Stimulated activated CD4-positive, alpha-beta T cell treated with anti-CD3 and anti-CD28 coated beads, TNF-alpha, amount 100 ng/mL, for 48 hours (primary cell): ENCODE measurements around the gene ZCCHC24.

Experiments used
- DNase-seq, 3 donors: peaks; one replicate each; pipeline ENCODE4 v3.0.0-alpha.2; 2020; ENCODE audit warnings: low read depth in 3 of 3

ZCCHC24 gene

DNA sequence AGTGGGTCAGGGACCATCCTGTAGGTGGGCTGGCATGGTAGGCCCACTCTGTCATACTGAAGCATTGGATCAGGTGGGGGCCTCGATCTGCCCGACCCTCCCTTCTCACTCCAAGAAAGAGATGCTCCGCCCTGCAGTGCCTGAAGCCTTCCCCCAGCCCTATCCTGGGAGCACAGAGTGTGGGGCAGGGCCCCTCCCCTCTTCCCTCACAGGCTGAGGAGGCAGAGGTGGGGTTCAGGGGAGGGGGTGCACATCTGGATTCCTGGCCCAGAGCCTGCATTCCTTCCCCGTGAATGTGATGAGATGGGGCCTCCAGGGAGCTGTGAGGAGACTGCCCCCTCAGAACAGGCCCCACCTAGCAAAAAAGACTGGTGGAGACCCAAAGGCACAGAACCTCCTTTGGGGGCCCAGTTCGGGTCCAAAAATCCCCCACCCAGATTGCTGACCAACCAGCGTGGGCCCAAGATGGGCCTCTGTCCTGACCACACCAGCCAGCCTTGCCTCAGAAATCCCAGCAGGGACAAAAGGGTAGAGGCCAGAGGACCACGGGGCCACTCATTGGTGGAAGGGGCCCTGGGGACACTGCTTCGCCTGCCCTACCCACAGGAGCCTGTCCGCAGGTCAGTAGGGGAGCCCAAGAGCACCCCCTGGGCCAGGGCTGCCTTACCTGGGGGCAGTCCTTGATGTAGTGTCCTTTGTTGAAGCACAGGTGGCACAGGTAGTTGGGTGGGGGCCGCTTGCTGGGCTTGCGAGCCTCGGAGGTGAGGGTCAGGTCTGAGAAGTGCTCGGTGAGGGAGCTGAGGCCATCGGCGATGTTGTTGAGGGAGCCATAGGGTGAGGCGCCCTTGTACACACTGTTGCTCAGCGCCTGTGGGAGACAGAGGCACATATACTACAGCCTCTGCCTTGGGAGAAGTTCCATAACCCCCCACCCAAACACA is 13.3 kb downstream of the ZCCHC24 start:
- no peak for DNase-seq

DNA sequence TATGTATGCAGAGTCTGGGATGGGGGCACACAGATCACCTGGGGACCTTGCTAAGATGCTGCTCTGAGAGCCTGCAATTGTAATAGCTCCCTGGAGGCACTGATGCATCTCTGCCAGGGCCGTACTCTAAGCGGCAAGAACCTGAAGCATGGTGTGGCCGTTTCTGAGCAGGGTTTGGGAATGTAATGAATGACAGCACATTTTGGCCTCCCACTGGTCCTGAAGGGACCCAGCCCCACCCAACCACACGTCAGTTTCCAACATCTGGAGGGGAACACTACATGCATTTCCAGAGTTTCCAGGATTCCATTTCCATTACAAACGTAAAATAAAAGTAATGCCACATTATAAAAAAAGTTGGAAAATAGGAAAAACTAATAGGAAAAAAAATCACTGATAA is 14.0 kb downstream of the ZCCHC24 start:
- no peak for DNase-seq

DNA sequence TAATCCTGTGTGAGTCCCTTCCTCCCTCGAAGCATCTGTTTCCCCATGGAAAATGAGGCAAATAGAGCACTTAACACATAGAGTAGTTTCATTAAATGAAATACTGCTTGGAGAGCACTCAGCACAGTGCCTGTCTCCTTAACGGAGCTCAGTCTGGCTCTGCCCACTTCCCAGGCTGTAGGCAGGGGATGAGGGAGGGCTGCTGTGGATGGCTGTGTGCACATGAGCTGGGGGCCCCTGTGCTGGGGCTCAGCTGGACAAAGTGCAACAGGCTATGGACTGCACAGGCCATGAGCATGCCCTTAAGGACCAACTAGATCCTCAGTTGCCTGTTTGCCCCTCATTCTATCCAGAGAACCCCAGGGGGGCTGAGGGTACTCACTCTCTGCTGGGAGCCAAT is 14.5 kb downstream of the ZCCHC24 start:
- no peak for DNase-seq

DNA sequence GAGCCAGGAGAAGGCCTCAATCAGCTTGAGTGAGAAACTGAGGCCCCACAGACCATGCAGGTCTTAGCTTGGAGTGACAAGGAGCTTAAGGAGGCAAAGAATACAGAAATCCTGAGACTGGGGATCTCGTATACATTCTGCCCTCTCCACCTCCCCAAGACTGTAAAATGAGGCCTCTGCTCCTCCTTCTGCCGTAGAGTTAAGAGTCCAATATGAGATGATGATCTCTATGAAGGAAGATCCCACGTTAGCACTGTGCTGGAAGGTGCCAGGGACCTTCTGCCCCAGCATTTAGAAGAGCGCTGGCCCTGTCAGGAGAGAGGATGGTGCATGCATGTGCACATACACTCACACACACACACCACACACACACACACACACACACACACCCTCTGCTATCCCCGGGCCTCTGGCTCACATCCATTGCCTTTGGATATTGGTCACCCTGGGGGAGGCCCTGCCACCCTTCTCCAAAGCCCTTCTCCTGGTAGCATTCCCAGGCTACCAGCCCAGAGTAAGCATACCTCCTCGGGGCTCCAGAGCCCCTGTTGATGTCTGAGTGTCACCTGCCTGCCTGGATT is 15.0 kb downstream of the ZCCHC24 start:
- no peak for DNase-seq

DNA sequence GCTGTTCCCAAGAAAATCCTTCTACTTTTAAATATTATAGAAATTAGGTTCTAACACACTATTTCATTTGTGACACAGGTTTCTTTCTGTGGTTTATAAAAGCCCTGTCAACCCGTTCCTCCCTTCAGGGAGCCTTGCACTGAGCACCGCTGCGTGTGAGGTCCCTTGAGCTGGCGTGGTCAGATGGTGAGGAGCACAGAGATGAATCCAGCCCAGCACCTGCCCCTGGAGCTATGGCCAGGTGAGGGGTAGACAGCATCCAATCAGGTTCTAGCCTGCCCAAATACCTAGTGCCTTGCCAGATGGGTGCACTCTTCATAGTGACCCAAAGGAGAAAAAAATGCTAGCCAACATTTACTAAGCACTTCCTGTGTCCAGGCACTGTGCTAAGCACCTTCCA is 15.7 kb downstream of the ZCCHC24 start:
- no peak for DNase-seq

DNA sequence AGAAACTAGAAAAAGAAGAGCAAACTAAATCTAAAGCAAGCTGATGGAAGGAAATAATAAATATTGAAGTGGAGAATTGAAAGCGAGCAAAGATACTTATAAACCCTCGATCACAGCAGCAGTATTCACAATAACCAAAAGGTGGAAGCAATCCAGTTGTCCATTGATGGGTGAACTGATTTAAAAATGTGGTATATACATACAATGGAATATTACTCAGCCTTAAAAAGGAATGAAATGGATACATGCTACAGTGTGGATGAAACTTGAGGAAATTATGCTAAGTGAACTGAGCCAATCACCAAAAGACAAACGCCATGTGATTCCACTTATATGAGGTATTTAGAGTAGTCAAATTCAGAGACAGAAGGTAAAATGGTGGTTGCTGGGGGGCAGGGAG is 17.5 kb downstream of the ZCCHC24 start:
- DNase-seq: no peak

DNA sequence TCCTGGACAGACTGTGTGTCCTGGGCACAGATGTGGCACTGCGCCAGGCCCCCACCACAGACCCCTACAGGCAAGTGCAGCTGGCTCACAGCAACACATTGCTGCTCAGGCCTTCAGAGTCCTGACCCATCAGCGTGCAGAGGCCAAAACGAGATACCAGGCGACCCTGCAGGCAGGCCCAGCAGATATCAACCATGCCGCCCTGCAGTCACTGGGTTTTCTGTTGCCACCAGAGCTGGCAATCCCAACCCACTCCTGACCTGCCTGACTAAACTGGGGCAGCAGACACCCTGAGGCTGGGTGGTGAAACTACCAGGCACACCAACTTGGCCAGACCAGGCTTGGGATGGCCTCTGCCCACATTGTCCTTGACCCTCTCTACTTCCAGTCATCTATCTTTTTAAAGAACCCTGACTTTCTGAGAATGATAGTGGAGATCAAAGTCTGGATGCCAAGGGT is 20.3 kb downstream of the ZCCHC24 start:
- no peak for DNase-seq

DNA sequence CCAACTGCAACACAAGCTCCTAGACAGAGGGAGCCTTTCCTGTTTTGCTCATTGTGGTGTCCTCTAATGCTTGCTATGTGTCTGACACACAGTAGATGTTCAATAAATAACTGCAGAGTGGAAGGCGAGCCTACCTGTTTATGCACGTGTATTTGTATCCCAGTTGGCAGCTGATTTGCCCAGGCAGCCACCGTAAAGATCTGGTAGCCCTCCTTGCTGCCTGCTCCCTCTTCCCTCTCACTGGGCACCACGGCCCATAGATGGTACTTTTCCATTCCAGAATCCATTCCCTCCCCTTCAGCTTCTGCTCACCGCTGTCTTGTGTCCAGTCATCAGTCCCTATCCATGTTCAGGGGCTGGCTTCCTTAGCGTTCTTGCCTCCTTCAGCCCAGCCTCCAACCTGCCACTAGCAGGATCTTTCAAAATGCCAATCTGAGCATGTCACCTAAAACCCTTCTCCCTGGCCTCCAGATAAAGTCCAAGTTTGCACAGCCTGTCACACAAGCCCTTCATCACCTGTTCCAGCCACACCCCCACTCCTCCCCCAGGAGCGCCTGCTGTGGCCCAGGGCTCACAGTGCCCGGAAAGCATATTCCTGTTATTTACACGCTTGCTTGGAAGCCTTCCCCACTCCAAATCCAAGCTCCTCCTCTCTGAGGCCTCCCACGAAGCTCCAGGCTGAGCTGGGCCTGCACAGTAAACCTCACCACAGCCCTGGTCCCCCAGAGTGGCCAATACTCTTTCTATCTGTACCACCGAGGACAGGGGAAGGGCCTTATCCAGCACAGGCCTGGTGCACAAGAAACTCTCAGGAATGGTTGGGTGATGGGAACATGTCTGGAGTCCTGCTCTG is 21.0 kb downstream of the ZCCHC24 start:
- DNase-seq: no peak

DNA sequence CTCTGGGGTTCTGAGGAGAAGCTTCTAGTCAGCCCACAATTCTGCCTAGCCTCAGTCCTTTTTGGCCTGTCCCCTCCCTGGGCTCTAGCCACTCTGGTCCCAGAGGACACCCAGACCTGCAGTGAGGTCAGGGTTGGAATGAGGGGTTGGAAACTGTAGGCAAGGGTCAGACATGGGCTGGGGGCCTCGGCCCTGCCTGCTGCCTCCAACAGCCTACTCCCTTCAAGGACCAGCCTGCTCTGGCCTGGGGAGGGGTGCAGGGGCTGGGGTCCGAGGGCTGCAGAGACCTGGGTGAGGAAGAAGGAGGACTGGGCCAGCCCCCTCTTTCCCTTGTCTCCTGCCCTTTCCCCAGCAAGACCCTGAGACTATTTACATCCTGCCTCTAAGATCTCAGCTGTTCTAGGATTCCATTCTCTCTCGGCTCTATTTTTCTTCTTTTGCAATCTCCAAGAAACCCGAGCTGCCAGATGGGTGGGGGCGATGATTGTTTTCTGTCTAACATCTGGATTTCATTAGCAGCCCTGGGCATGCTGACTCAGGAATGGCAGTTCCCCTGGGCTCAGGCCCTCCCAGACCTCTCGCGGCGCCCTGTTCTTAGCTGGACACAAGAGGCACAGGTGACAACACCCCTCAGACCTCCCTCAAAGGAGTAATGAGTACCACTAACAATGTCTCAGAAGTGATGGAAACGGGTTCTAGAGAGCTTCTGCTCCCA is 23.1 kb downstream of the ZCCHC24 start:
- no peak for DNase-seq

DNA sequence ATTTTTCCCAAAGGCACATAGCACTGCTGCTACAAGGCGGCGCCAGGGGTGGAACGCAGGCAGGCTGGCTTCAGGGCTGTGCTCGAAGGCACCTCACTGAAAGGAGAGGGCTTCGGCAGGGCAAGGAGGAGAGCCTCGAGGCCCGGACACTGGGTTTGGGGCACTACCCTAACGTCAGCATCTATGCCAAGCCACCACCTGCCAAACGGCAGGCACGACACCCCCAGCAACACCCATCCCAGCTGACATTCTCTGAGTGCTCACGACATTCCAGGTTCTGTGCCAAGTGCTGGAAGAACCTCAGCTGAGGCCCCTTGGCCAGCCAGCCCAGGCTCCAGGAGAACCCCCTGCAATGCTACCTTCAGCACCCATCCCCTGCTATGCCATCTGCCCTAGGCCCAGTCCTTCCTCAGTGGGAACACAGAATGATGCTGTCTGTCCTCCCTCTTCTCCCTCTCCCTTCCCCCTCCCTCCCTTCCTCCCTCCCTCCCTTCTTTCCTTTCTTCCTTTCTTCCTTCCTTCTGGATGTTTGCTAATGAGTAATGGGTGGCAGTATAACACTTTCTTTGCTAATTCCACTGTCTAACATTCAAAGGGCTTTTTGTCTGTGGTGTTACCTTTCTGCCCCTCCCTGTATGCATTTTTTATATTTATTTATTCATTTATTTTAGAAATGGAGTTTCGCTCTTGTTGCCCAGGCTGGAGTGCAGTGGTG is 24.3 kb downstream of the ZCCHC24 start:
- DNase-seq: no peak

DNA sequence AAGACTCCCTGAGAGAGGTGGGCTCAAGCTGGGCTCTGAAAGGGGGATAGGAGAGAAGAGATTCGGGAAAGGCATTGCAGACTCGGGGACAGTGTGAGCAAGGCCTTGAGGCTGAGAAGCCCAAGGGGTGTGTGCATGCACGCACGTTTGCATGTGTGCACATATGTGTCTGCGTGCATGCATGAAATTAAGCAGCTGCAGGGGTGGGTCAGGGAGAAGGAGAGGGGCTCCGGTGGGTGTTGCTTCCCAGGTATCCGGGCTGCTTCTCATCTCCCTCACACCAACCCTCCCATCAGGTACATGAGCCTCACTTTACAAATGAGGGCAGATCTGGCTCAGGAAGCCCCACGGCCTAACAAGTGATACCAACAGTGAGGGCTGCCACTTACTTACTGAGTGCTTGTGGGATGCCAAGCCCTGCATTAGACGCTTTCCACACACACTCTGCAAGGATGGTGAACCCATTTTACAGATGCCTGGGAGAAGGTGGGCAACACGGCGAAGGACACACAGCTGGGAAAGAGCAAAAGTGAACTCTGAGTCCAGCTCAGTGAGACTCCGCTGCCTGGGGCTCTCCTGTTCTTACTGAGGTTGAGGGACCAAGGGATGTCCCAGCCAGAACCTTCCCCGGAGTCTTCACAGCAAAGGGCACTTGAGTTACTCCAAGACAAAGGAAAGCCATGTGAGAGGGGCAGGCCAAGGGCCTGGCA is 26.4 kb downstream of the ZCCHC24 start:
- no peak for DNase-seq

DNA sequence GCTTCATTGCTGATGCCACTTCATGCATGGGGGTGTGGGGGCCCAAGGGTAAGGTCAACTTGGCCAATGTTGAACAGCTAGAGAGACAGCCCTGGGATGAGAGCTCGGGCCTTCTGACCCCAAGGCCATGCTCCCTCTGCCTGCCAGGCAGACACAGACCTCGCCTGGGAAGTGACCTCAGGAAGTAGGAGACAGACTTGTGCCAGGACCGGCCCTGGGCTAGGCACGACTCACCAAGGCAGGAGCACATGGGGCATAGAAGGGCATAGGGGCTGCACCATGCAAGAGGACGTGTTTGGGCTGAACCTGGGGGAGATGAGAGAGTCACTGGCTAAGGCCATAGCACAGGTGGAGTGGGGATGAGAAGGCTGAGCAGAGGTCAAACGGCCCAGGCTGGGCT is 27.1 kb downstream of the ZCCHC24 start:
- no peak for DNase-seq

DNA sequence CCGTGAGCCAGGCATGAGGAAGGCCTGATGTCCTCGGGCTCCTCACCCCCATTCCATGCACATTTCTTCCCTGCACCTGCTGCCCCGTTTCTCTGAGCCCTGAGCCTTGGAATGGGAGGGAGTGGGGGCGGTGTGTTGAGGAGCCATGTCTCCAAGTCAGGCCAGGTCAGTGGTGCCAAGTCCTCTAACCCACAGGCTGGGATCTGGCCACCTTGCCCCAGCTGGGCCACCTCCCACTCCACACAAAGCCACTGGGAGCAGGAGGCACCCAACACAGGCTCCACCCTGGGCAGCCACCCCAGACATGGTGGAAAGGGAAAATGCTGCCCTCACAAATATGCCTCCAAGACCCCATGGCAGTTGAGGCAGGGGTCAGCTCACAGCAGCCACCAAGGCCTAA is 27.7 kb downstream of the ZCCHC24 start:
- DNase-seq: no peak

DNA sequence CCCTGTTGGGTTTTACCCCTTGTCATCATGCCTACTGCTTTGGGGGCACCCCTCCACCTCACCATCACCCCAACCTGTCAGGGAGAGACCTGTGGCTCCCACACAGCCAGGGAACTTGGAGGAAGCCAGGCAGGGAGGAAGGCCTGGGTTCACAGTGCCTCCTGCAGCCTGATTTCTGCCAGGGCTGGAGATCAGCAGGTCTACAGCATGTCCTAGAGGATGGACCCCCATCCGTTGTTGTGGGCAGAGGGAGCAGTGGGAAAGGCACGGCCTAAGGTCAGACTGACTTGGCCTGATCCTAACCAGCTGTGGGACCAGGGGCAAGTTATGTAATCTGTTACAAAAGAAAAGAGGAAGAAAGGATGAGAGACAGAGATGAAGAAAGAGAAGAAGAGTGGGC is 28.2 kb downstream of the ZCCHC24 start:
- no peak for DNase-seq

DNA sequence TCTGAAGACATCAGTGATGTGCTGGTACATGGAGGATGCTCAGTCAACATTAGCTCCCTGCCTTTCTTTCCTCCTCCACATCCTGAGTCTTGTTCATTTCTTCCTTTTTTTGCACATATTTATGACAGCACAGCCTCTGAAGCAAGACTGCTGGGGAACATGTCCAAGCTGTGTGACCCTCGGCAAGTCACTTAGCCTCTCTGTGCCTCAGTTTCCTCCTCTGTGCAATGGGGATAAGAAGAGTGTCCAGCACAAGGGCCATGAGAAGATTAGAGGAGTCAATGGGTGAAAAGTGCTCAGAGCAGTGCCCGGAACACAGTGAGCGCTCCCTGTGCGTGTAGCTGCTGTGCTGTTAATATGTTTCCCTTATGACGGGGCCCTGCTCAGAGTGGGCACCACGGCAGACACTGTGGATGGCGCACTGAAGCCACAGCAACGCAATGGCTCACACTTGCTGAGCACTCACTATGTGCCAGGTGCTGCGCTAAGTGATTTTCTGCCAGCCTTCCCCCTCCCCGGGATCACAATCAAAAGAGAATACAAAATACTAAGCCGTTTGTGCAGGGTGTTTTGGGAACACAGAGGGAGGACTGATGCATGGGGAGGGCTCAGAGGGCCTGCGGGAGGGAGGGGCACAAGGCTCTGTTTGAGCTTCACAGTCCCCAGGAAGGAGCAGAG is 28.7 kb downstream of the ZCCHC24 start:
- DNase-seq: no peak

DNA sequence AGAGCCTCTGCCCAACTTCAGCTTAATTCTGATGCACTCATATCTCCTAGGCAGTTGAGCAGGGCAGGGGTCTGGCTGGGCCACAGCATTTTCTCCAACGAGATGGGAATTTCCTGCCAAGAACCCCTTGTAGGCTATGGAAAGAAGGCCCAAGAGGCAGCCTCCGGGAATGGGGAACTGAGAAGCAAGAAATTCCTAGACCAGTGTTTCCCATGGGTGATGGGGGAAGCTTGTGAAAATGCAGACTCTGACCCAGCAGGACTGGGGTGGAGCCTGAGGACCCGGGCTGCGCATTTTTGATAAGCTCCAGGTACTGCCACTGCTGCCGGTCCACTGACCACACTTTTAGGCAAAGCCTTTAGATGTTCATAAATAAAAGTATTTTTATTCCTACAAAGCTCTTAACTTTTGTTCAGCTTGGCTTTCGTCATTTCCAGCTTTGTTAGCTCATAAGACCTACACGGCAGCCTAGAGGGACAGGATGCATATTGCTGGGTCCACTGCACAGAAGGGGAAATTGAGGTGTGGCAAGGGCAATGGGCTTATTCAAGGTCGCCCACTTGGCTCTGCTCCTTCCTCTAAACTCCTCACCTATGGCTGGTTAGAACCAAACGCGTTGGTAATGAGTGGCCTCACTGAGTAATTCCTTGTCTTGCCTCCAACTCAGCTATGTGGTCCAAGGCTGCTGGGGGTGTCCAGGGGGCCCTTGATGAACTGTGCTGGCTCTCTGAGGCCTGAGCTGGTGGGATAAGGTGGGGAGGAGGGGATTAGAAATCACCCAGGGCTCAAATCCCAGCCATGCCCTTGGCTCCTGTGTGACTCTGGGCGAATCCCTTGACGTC is 29.5 kb downstream of the ZCCHC24 start:
- DNase-seq: no peak

DNA sequence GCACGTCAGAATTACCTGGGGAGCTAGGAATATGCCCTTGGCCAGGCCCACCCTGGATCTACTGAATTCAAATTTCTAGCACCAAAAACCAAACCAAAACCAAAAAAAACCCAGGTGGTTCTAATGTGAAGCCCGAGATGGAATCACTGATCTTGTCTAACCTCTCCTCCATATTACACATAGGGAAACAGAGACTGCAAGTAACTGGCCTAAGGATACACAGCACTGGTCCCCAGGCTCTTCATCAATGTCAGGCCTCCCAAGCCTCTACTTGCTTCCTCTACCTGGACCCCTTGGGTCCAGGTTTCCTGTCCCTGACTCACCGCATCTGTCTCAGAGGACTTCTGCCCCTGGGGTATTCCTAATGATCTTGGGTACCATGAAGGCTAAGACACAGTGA is 30.7 kb downstream of the ZCCHC24 start:
- DNase-seq: no peak

DNA sequence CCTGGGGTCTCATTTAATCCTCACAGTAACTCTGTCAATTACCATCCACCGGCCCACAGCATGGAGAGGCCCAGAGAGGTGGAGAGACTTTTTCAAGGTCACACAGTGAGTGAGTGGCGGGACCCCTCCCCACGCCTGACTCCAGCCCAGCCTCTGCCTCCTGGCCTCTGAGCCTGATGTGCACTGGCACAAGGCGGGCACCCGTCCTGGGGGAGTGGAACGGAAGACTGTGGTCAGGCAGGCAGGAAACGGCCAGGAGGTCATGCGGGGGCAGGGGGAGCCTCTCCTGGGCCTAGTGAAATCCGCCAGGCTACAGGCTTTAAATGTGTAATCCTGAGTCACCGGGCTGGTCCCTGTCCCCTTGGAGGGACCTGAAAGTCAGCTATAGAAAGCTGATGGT is 32.2 kb downstream of the ZCCHC24 start:
- no peak for DNase-seq

DNA sequence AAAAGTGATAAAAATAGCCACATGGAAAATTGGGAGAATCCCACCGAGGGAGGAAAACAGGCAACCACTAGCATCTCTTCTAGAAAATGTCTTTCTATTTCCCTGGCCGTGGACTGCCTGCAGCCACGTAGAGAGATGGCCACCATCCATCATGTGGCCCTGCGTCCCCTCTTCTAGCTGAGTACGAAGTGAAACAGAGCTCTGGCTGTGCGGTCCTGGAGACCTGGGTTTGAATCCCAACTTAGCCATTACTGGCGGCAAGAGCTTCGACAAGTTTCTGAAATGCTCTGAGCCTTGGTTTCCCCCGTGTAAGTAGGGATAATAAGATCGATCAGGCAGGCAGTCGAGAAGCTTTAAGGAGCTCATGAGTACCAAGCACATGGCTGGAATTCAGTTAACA is 32.9 kb downstream of the ZCCHC24 start:
- DNase-seq: no peak
